GM18873 (cell line): ENCODE measurements around the gene SUSD1.
"Not testable (repeated sequence)": the region's sequence is repeated elsewhere in the genome, so short reads cannot be mapped to it uniquely, and the experiment has no call there.

Experiments used
- ATAC-seq: cut with Tn5 transposase; IDR thresholded peaks from one replicate; pipeline ENCODE4 v1.9.1; 2021; ENCODE audit warnings: mild to moderate bottlenecking, moderate library complexity, moderate number of reproducible peaks; ENCODE audit not compliant: unreplicated experiment, low FRiP score

SUSD1 gene

GRCh38 chr9:112073639-112074173 lies 101.4 kb downstream of the SUSD1 start:
- not testable (repeated sequence) for ATAC-seq

GRCh38 chr9:112072721-112073638 lies 102.1 kb downstream of the SUSD1 start:
- no peak for ATAC-seq

- no peak for ATAC-seq
These were observed 105.6 kb downstream of the SUSD1 start for GRCh38 chr9:112069318-112070169.

GRCh38 chr9:112065806-112066606 lies 109.1 kb downstream of the SUSD1 start:
- no peak for ATAC-seq

GRCh38 chr9:112064871-112065270 lies 110.2 kb downstream of the SUSD1 start:
- ATAC-seq: no peak

- no peak for ATAC-seq
These were observed 111.5 kb downstream of the SUSD1 start for GRCh38 chr9:112063586-112063985.

- no peak for ATAC-seq
These were observed 111.9 kb downstream of the SUSD1 start for GRCh38 chr9:112063151-112063550.

GRCh38 chr9:112061152-112061740 lies 113.9 kb downstream of the SUSD1 start:
- peak; percentile 79 for ATAC-seq

- ATAC-seq: no peak
These were observed 115.2 kb downstream of the SUSD1 start for GRCh38 chr9:112059966-112060320.

- ATAC-seq: no peak
These were observed 115.7 kb downstream of the SUSD1 start for GRCh38 chr9:112059145-112059965.

- no peak for ATAC-seq
These were observed 118.1 kb downstream of the SUSD1 start for GRCh38 chr9:112056996-112057395.

GRCh38 chr9:112054916-112055315 lies 120.2 kb downstream of the SUSD1 start:
- ATAC-seq: no peak

- ATAC-seq: no peak
These were observed 123.3 kb downstream of the SUSD1 start for GRCh38 chr9:112051812-112052211.

GRCh38 chr9:112050544-112051475 lies 124.3 kb downstream of the SUSD1 start:
- no peak for ATAC-seq

- ATAC-seq: no peak
These were observed 125.1 kb downstream of the SUSD1 start for GRCh38 chr9:112049811-112050516.

GRCh38 chr9:112048924-112049691 lies 126.0 kb downstream of the SUSD1 start:
- ATAC-seq: no peak
